Measurements from ENCODE around the gene OLA1.
A peak's percentile ranks its signal among the peaks of the same experiment; 100 is the strongest.

The OLA1 gene

DNA sequence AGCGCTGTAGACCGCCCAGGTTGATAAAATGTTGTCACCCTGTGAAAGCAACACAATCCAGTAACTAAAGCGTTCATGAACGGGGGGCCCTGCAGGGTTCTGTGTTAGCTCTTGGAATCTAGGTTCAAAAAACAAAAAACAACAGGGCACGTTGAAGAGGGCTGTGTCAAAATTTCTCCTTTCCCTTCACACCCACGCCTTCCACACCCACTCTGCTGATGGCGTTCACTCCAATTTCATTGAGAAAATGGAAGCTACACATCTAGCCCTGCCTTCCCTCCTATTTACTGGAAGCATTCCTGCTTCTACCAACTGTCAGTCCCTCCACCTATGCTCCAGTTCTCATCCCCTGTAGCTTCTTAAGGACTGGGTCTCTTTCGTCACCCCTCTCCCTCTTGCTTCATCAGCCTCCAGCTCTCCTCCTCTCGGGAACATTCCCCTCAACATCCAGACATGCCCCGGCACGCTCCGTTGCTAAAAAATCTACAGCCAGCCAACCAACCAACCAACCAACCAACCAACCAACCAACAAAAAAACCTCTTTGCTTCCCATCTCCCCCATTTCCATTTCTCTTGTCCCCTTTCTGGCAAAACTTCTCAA is 184.7 kb downstream of the OLA1 start:
- DNase-seq (ENCODE audit: low read depth), result no peak

DNA sequence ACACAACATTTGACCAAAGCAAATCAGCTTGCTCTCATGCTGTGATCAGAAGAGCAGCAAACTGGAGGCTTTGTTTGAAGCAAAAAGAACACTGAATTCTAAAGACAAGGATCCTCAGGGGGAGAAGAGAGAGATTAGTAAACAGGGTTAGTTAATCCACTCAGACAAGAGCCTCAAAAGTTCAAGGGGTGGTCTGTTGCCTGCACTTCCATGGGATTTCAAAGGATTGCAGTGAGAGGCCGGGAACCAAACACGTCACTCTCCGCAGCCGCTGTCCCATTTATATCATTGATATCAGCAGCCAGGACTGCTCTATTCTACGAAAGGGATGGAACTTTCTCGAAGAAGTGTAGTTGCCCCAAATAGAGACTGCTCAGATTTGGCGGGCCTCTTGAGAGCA is 185.4 kb downstream of the OLA1 start:
- no peak for DNase-seq (ENCODE audit: low read depth)

GRCh38 chr2:174059884-174060244 is 188.5 kb downstream of the OLA1 start:
- no peak for DNase-seq (ENCODE audit: low read depth)

DNA sequence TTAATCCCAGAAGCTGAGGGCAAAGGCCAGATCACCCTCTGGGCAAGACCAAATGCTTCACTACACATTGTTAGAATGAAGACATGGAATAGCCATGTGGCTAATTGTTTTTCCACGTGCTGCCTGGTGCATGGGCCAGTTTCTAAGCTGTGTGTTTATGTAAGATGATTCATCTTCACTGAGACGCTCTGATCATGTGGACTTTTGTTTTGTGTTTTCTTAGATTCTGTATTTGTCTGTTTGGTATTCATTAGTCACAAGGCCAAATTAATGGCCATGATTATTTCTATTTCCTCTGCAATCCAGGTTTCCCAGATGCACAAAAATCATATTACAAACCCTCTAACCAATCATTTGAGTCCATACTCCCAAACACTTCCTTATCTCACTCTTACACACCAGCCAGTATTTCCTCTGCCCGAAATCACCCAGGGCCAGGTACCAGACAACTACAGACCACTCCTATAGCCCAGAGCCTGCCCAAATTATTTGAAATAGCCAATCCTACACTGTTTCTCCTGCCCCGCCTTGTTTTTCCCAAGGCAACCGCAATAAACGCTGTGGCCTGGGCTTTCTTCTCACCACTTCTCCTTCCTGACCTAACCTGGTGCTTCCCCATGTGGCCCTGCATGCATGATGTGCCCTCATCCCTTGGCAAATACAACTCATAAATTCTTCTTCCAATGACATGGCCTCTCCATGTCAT is 189.0 kb downstream of the OLA1 start:
- DNase-seq (ENCODE audit: low read depth), result no peak

- no peak for DNase-seq (ENCODE audit: low read depth)
These were observed 189.9 kb downstream of the OLA1 start for GRCh38 chr2:174058456-174058855.

- DNase-seq (ENCODE audit: low read depth), result no peak
These were observed 190.3 kb downstream of the OLA1 start for GRCh38 chr2:174058026-174058425.

GRCh38 chr2:174054926-174055325 is 193.4 kb downstream of the OLA1 start:
- DNase-seq (ENCODE audit: low read depth), result no peak

DNA sequence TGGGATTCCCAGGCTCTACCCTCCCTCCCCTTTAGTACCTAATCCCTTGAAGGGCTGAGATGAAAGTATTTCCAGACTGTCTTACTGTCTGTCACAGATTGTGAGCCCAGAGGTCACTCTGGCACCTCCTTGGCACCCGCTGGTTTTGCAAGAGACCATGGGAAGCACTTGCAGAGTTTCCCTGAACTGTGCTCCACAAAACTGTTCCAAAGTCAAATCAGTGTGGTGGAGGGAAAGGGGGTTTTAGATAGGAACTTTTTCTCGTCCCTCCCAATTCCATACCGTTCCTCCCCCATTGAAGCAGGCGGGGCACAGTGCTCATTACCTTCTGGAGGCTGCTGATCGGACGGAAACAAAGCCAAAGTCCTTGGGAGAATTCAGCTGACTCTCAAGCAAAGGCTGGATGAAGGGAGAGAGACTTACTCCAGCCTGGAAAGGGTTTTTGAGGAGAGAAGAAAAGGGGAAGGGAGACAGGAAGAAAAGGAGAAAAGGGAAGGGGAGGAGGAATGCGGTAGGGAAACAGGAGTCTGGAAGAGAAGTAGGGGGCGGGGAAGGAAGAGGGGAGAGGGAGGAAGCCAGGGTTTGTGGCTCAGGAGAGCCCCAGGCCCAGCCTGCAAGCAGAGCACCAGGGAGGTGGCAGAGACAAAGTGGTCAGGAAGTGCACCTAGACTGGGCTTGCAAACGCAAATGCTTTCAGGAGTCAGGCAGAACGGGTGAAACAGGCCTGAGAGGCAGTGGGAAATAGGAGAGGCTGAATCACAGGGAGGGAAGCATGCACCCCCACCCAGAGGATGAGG is 194.8 kb downstream of the OLA1 start:
- no peak for DNase-seq (ENCODE audit: low read depth)

GRCh38 chr2:174052584-174052976 is 195.8 kb downstream of the OLA1 start:
- no peak for DNase-seq (ENCODE audit: low read depth)

- DNase-seq (ENCODE audit: low read depth), result no peak
These were observed 196.4 kb downstream of the OLA1 start for GRCh38 chr2:174051741-174052583.

DNA sequence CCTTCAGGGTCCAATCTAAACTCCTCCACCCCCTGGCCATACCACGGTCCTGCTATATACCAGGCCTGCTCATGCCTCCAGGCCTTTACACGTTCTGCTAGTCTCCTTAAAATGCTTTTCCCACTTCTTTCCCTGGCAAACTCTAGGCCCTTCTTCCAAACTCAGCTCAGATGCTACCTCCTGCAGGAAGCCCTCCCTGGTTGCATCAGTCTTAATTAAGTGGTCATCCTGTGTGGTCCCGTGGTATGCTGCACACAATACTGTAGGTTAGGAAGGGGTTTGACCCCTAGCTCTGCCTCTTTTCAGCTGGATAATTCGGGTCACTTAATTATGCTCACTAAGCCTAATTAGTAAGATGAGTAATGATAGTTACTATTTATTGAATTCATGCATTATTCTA is 197.3 kb downstream of the OLA1 start:
- DNase-seq (ENCODE audit: low read depth), result no peak

DNA sequence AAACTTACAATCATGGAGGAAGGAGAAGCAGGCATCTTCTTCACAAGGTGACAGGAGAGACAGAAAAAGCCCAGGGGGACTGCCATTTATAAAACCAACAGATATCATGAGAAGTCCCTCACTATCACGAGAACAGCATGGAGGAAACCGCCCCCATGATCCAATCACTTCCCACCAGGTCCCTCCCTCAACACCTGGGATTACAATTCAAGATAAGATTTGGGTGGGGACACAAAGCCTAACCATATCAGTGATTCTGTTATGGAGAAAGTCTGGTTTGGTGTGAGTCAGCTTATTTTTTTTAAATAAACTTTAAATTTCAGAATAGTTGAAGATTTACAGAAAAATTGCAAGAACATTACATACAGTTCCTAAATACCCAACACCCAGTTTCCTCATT is 198.4 kb downstream of the OLA1 start:
- DNase-seq (ENCODE audit: low read depth), result no peak

DNA sequence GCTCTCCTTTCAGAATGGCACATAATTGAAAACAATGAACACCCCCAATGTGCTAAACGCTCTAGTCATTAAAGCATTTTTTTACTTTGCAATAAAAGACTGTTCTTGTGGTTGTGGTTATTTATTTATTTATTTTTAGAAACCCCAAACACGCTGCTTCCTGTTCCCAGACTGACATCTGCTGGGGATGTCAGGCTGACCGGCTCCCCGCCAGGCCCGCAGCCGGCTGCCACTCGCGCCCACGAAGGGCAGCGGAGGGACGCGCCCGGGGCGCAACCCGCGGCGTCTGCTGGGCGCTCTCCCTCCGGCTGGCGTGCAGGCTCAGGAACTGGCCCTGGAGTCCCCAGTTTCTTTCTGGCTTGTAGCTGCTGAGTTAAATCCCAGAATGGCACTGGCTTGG is 200.1 kb downstream of the OLA1 start:
- no peak for DNase-seq (ENCODE audit: low read depth)

GRCh38 chr2:174047746-174048145 is 200.6 kb downstream of the OLA1 start:
- DNase-seq (ENCODE audit: low read depth), result no peak

DNA sequence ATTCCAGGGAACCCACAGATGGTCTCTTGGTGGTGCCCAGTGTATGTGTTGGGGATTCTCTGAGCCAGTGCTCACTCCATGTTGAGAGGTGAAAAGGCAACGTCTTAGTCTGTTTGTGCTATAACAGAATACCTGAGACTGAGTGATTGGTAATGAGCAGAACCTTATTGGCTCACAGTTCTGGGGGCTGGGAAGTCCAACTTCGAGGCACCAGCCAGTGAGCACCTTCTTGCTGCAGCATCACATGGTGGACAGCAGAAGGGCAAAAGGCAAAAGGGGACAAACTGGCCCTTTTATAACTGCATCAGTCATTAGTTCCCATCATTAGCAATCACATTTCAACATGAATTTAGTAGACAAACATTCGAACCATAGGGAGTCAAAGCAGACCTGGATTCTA is 202.2 kb downstream of the OLA1 start:
- no peak for DNase-seq (ENCODE audit: low read depth)

DNA sequence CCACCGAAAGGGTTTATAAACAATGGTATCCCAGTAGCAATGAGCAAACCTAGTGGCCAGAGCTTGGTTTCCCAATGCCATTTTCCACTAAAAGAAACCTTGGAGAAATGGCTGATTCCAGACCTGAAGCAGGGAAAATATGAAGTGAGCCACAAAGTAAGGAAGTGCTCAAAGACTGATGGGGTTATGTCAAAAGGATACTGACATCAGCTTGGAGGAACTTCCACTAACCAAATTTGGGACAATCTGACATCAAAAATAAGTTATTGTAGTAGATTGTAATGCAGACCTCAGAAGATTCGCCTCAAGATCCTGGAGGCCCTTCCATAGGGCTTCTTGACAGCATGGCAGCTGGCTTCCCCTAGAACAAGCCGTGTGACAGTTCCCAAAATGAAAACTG is 203.8 kb downstream of the OLA1 start:
- no peak for DNase-seq (ENCODE audit: low read depth)

GRCh38 chr2:174040417-174040701 is 208.0 kb downstream of the OLA1 start:
- DNase-seq (ENCODE audit: low read depth), result no peak

GRCh38 chr2:174039551-174040416 is 208.5 kb downstream of the OLA1 start:
- DNase-seq (ENCODE audit: low read depth), result peak; percentile 64

- DNase-seq (ENCODE audit: low read depth), result no peak
These were observed 209.9 kb downstream of the OLA1 start for GRCh38 chr2:174038462-174038861.

- DNase-seq (ENCODE audit: low read depth), result no peak
These were observed 211.5 kb downstream of the OLA1 start for GRCh38 chr2:174036825-174037224.

GRCh38 chr2:174035981-174036742 is 212.2 kb downstream of the OLA1 start:
- DNase-seq (ENCODE audit: low read depth), result no peak

Measured in stimulated activated CD8-positive, alpha-beta memory T cell treated with anti-CD3 and anti-CD28 coated beads, Interleukin-12 subunit alpha, Interleukin-12 subunit beta, amount 100 ng/mL, for 4 hours (primary cell).